BJ (cell line): Measurements from ENCODE around the gene PGLYRP3. TPM values are rescaled to one million over a fixed set of nuclear protein-coding genes. Genes with fewer than 3 reads are reported as not detected.

Experiments used
- CTCF ChIA-PET: fragments of 350-600 bp; formaldehyde crosslinking; extraction: SDS; loops from one replicate; lab custom pipeline; 2021; ENCODE audit warnings: antibody characterized with exemption, inconsistent platforms; lab: Yijun Ruan, JAX
- POLR2A ChIA-PET: fragments of 300-600 bp; sonication (Branson Sonifier 250); formaldehyde crosslinking; extraction: SDS; loops from one replicate; lab custom pipeline; 2021; ENCODE audit warnings: antibody characterized with exemption; lab: Charles Lee
- DNase-seq: peaks from one replicate; pipeline ENCODE4 v3.0.0-alpha.2; 2011; ENCODE audit warnings: low read depth
- H3K27me3 ChIP-seq: 2 replicates; pipeline ENCODE4 v1.6.0; 2011; ENCODE audit warnings: low read length; ENCODE audit not compliant: control insufficient read depth, insufficient read depth
- H3K36me3 ChIP-seq: 2 replicates; pipeline ENCODE4 v1.5.1; 2011; ENCODE audit warnings: low read length; ENCODE audit not compliant: control insufficient read depth, insufficient read depth
- H3K4me3 ChIP-seq: 2 replicates; pipeline ENCODE4 v1.5.1; 2011; ENCODE audit warnings: low read depth, mild to moderate bottlenecking, control low read depth, low read length
- polyA plus RNA-seq: library from polyadenylated mRNA; depleted of rRNA; stranded (reverse); fragments of >200 nt; gene quantifications from 2 replicates; pipeline ENCODE4 v1.2.3, GENCODE V29; 2011; rRNA removed
- small RNA-seq: library from RNA; depleted of rRNA; stranded (forward); fragments of <200 nt; gene quantifications from one replicate; pipeline ENCODE3, GENCODE V24; 2012; ENCODE audit warnings: low replicate concordance, low read depth; ENCODE audit not compliant: insufficient read length
- TF ChIP-seq, protein P1 (sequence below): IDR thresholded peaks from 2 replicates; pipeline ENCODE4 v1.5.1; 2011; ENCODE audit warnings: low read depth, mild to moderate bottlenecking, control low read depth, inconsistent platforms, low read length, moderate library complexity; ENCODE audit not compliant: insufficient read depth

PGLYRP3 gene
- polyA plus RNA-seq, 1 experiment, result not detected

DNA sequence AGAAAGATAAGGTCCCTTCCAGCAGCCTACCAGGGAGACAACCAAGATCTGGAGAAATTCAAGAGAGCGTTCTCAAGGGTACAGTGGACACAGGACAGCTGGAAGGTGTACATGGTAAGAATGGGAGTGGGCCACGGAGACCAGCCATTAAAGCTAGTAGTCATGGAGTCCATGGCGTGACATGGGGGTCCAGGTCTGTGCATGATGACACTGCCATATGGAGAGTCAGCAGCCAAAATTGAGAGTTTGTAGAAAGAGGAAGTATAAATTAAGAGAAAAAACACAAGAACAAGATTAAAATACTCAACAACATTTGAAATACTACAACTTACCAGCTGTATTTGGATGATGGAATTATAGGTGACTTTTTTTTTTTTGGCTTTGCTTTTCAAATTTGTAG, 61.2 kb downstream of the PGLYRP3 start:
- ChIA-PET POLR2A (no interaction called here), CTCF (no interaction called here)
- DNase-seq, result no peak
- Histone ChIP-seq H3K27me3 (no peaks in the 10 kb centered on the region; the same call in 1 of the 2 replicates), H3K36me3 (no peaks in the 10 kb centered on the region), H3K4me3 (no peak overlapping the region)
- TF ChIP-seq, protein P1, sequence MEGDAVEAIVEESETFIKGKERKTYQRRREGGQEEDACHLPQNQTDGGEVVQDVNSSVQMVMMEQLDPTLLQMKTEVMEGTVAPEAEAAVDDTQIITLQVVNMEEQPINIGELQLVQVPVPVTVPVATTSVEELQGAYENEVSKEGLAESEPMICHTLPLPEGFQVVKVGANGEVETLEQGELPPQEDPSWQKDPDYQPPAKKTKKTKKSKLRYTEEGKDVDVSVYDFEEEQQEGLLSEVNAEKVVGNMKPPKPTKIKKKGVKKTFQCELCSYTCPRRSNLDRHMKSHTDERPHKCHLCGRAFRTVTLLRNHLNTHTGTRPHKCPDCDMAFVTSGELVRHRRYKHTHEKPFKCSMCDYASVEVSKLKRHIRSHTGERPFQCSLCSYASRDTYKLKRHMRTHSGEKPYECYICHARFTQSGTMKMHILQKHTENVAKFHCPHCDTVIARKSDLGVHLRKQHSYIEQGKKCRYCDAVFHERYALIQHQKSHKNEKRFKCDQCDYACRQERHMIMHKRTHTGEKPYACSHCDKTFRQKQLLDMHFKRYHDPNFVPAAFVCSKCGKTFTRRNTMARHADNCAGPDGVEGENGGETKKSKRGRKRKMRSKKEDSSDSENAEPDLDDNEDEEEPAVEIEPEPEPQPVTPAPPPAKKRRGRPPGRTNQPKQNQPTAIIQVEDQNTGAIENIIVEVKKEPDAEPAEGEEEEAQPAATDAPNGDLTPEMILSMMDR, result no peak

DNA sequence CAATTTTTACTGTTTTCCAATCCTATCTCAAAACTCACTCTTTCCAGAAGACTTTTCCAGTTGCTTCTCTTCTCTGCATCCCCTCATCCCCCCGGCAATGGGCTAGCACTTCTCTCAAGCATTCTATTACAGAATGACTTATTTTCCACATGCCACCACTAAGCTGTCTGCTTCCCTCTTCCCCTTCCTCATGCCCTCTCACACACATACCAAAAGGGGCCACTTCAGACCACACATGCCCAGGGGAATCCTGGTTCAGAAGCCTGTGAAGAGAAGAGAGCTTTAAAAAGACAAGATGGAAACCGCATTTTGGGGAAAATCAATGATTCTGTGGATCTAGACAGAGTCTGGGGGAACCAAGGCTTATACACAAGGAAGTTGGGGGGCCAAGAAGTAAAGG, 61.7 kb downstream of the PGLYRP3 start:
- Histone ChIP-seq H3K27me3 (no peaks in the 10 kb centered on the region; the same call in 1 of the 2 replicates), H3K4me3 (no peak overlapping the region), H3K36me3 (no peaks in the 10 kb centered on the region)
- ChIA-PET POLR2A (no interaction called here), CTCF (no interaction called here)
- no peak for DNase-seq
- TF ChIP-seq, protein P1, result no peak

DNA sequence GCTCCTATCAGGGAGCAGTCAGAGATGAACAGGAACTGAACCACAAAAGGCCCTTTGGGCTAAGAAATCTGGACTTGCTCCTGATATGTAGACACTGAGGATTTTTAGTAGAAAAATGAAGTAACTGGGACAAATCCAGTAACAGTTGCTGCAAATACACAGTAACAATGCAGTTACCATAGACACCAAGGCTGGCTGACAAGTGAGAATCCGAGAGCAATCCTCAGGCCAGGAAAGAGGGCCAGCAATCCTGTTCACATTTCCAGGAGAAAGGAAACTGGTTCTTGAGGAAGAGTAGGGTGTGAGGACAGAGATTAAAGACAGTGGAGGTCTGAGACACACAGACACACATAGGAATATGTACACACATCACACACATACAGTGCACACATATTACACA, 62.6 kb downstream of the PGLYRP3 start:
- Histone ChIP-seq H3K27me3 (no peaks in the 10 kb centered on the region; the same call in 1 of the 2 replicates), H3K36me3 (no peaks in the 10 kb centered on the region), H3K4me3 (no peak overlapping the region)
- ChIA-PET POLR2A (no interaction called here), CTCF (no interaction called here)
- TF ChIP-seq, protein P1, result no peak
- DNase-seq, result no peak

DNA sequence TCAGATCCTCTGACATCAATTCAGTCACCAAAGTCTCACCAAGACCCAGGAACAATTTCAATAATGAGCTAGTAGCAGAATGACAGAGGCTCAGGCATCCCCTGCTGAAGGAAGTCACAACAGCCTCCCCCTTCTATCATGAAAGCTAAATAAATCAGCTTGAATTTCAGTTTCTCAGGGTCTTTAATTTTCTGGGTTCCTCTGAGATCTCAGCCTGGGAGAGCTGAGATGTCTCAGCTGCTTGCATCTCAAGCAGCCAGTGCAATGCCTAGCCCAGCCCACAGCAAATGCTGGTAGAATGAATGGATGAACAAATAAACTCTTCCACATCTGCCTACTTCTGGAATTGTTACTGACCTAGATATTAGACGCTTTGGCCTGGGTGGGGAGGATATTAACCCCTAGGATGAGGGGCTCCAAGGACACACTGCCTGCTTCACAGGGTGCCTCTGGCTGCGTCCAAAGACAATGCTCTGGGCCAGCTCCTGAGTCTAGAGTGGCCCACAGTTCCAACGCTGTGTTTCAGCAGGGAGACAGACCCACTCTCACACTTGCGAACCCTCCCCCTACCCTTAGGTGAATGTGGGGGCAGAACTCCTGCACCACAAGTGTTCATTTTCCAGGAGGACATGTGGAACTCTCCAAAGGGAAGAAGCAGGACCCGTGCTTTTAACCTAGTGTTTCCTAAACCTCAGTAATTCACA, 64.4 kb downstream of the PGLYRP3 start:
- DNase-seq, result no peak
- CTCF ChIA-PET, result no interaction called here
- H3K4me3 ChIP-seq, result no peak overlapping the region
- POLR2A ChIA-PET, result no interaction called here
- H3K36me3 ChIP-seq, result no peaks in the 10 kb centered on the region
- TF ChIP-seq, protein P1, result no peak
- no peaks in the 10 kb centered on the region for H3K27me3 ChIP-seq

Small RNA genes within 50 kb of the gene (small RNA-seq; reads per million reads assigned to genes)
- not detected for gene RNU6-160P

Other genes with a start within 250 kb of the PGLYRP3 start
- not detected in 2 replicates for gene SPRR2B, start 241.3 kb downstream of the PGLYRP3 start, polyA plus RNA-seq
- not detected in 2 replicates for gene SPRR2E, start 218.4 kb downstream of the PGLYRP3 start, polyA plus RNA-seq
- not detected in 2 replicates for gene SPRR2F, start 199.4 kb downstream of the PGLYRP3 start, polyA plus RNA-seq
- gene SPRR2G, start 162.1 kb downstream of the PGLYRP3 start, polyA plus RNA-seq, result not detected in 2 replicates
- not detected in 2 replicates for gene LELP1, start 109.5 kb downstream of the PGLYRP3 start, polyA plus RNA-seq
- not detected in 2 replicates for gene PRR9, start 95.4 kb downstream of the PGLYRP3 start, polyA plus RNA-seq
- gene LORICRIN, start 53.3 kb downstream of the PGLYRP3 start, polyA plus RNA-seq, result not detected in 2 replicates
- not detected in 2 replicates for gene PGLYRP4, start 35.9 kb upstream of the PGLYRP3 start, polyA plus RNA-seq
- gene S100A9, start 44.9 kb upstream of the PGLYRP3 start, polyA plus RNA-seq, result not detected in 2 replicates
- not detected in 2 replicates for gene S100A12, start 62.7 kb upstream of the PGLYRP3 start, polyA plus RNA-seq
- not detected in 2 replicates for gene S100A8, start 78.1 kb upstream of the PGLYRP3 start, polyA plus RNA-seq
- not detected in 2 replicates for gene S100A7A, start 103.6 kb upstream of the PGLYRP3 start, polyA plus RNA-seq
- gene S100A7, start 147.7 kb upstream of the PGLYRP3 start, polyA plus RNA-seq, result not detected in 2 replicates
- gene S100A6, start 223.0 kb upstream of the PGLYRP3 start, polyA plus RNA-seq, result 1,222 and 1,308 TPM in 2 replicates
- 0.28 and 0.40 TPM in 2 replicates for gene S100A5, start 228.0 kb upstream of the PGLYRP3 start, polyA plus RNA-seq
- gene S100A4, start 232.9 kb upstream of the PGLYRP3 start, polyA plus RNA-seq, result 529 and 797 TPM in 2 replicates
- gene S100A3, start 236.3 kb upstream of the PGLYRP3 start, polyA plus RNA-seq, result 5.5 and 9.5 TPM in 2 replicates